Measurements from ENCODE around the gene LSR. TPM values are rescaled to one million over a fixed set of nuclear protein-coding genes. Genes with fewer than 3 reads are reported as not detected.

Gene LSR
- polyA plus RNA-seq, 1 experiment = 0.32 TPM

- Histone ChIP-seq H3K27ac (ENCODE audit: low read depth, low read length) (no peak within 1 kb of the TSS), H3K4me3 (ENCODE audit: low read depth, low read length) (no peak within 1 kb of the TSS), H3K27me3 (ENCODE audit: control insufficient read depth, insufficient read depth, low read length) (peaks cover 10% of the 10 kb centered on the region), H3K9me3 (ENCODE audit: control insufficient read depth, insufficient read depth, low read length) (no peaks in the 10 kb centered on the region; the same call in 1 of the 2 replicates)
- ChIA-PET POLR2A (no interaction called here), CTCF (no interaction called here)
- no peak for TF ChIP-seq CTCF (IDR thresholded peaks at IDR 0.05; ENCODE audit: low read depth, low read length)
- no peak for DNase-seq (ENCODE audit: low read depth, low spot score)
Measured at GRCh38 chr19:35228177-35228930, 20.4 kb upstream of the LSR start, which contains the start of gene FAM187B. Gene FAM187B, minus strand, starts transcription at chr19:35228739. Its CDS starts 59 bp downstream, at chr19:35228680.

- Histone ChIP-seq H3K9me3 (ENCODE audit: control insufficient read depth, insufficient read depth, low read length) (no peaks in the 10 kb centered on the region; the same call in 1 of the 2 replicates), H3K4me3 (ENCODE audit: low read depth, low read length) (no peak overlapping the region), H3K27ac (ENCODE audit: low read depth, low read length) (no peak overlapping the region), H3K27me3 (ENCODE audit: control insufficient read depth, insufficient read depth, low read length) (peaks cover 10% of the 10 kb centered on the region)
- no peak for DNase-seq (ENCODE audit: low read depth, low spot score)
- CTCF ChIA-PET = no interaction called here
- no peak for TF ChIP-seq CTCF (IDR thresholded peaks at IDR 0.05; ENCODE audit: low read depth, low read length)
- POLR2A ChIA-PET = no interaction called here
Measured at GRCh38 chr19:35229601-35230000, 19.2 kb upstream of the LSR start.

- no peak for DNase-seq (ENCODE audit: low read depth, low spot score)
- ChIA-PET POLR2A (no interaction called here), CTCF (interaction anchor here (1.0 kb wide), 1 partner anchor 9 kb away, joined by 3 read pairs; no protein-coding TSS in a partner anchor)
- Histone ChIP-seq H3K4me3 (ENCODE audit: low read depth, low read length) (no peak overlapping the region), H3K9me3 (ENCODE audit: control insufficient read depth, insufficient read depth, low read length) (no peaks in the 10 kb centered on the region), H3K27ac (ENCODE audit: low read depth, low read length) (no peak overlapping the region), H3K27me3 (ENCODE audit: control insufficient read depth, insufficient read depth, low read length) (no peaks in the 10 kb centered on the region)
- TF ChIP-seq CTCF (IDR thresholded peaks at IDR 0.05; ENCODE audit: low read depth, low read length) = no peak
Measured at GRCh38 chr19:35231956-35232645, 16.7 kb upstream of the LSR start.

GRCh38 chr19:35232912-35233311 lies 15.9 kb upstream of the LSR start:
- DNase-seq (ENCODE audit: low read depth, low spot score) = no peak
- Histone ChIP-seq H3K9me3 (ENCODE audit: control insufficient read depth, insufficient read depth, low read length) (no peaks in the 10 kb centered on the region), H3K27ac (ENCODE audit: low read depth, low read length) (no peak overlapping the region), H3K27me3 (ENCODE audit: control insufficient read depth, insufficient read depth, low read length) (no peaks in the 10 kb centered on the region), H3K4me3 (ENCODE audit: low read depth, low read length) (no peak overlapping the region)
- ChIA-PET CTCF (interaction anchor here (1.0 kb wide), 1 partner anchor 9 kb away, joined by 3 read pairs; no protein-coding TSS in a partner anchor), POLR2A (no interaction called here)
- no peak for TF ChIP-seq CTCF (IDR thresholded peaks at IDR 0.05; ENCODE audit: low read depth, low read length)

All from AG04450 (cell line).